HepG2 (cell line): ENCODE measurements around the gene MYO18B. TPM values are rescaled to one million over a fixed set of nuclear protein-coding genes. Genes with fewer than 3 reads are reported as not detected.

Experiments
- ATAC-seq: fragments of 200-7000 bp; cut with Tn5 transposase; 3 replicates; pipeline ENCODE4 v1.9.1; 2020; ENCODE audit warnings: mild to moderate bottlenecking, moderate library complexity
- BruUV-seq: library from RNA; stranded (reverse); fragments of 400-500 nt; replicated peaks from 2 replicates; lab custom pipeline; 2021; lab: Mats Ljungman, UMichigan
- CTCF ChIA-PET: fragments of 300-600 bp; formaldehyde crosslinking; extraction: SDS; loops from one replicate; lab custom pipeline; 2021; ENCODE audit warnings: low total read pairs, inconsistent platforms, low intra/inter-chr PET ratio; lab: Yijun Ruan, JAX
- POLR2A ChIA-PET: fragments of 350-600 bp; sonication (Branson Sonifier 250); formaldehyde crosslinking; loops from one replicate; lab custom pipeline; 2020; ENCODE audit warnings: antibody characterized with exemption, inconsistent platforms; lab: Yijun Ruan, JAX
- DNase-seq: peaks from one replicate; pipeline ENCODE4 v3.0.0-alpha.2; 2015; ENCODE audit warnings: low spot score
- FAIRE-seq: peaks from 3 replicates; lab custom pipeline; 2011; peaks lifted over from hg19 to GRCh38; lab: Jason Lieb, UNC
- H2AFZ ChIP-seq: one replicate; pipeline ENCODE4 v1.6.1; 2011; ENCODE audit warnings: low read length, inconsistent platforms
- H3K27ac ChIP-seq: fragments of 300-600 bp; 3 replicates; pipeline ENCODE4 v1.8.0; 2011; ENCODE audit warnings: mixed run types, mild to moderate bottlenecking, mixed read lengths, low read length, inconsistent platforms; ENCODE audit not compliant: insufficient read depth; ENCODE audit errors: extremely low read length
- H3K27me3 ChIP-seq, 2 experiments: fragments of 200-600 bp in 1 of 2; 2 replicates in 1 of 2; 3 replicates in 1 of 2; pipeline versions ENCODE4 v1.6.0 to v1.8.0; 2011; ENCODE audit warnings: low read length in 2 of 2, mild to moderate bottlenecking in 2 of 2, moderate library complexity in 2 of 2, inconsistent platforms in 1 of 2; ENCODE audit not compliant: insufficient read depth in 2 of 2, control insufficient read depth in 1 of 2
- H3K36me3 ChIP-seq, 2 experiments: fragments of 200-600 bp in 1 of 2; replicated peaks in 1 of 2; 2 replicates in 1 of 2; 3 replicates in 1 of 2; pipeline versions ENCODE4 v1.5.1 to v1.8.0; 2011; ENCODE audit warnings: low read length in 2 of 2, inconsistent platforms in 1 of 2; ENCODE audit not compliant: insufficient read depth in 2 of 2, control insufficient read depth in 1 of 2
- H3K4me1 ChIP-seq: 2 replicates; pipeline ENCODE4 v1.5.1; 2012; ENCODE audit warnings: low read length, inconsistent platforms; ENCODE audit not compliant: insufficient read depth
- H3K4me2 ChIP-seq: 2 replicates; pipeline ENCODE4 v1.6.0; 2011; ENCODE audit warnings: low read depth, low read length, inconsistent platforms
- H3K4me3 ChIP-seq, 3 experiments: fragments of 200-600 bp in 1 of 3; sonication (generic), shearing (Covaris generic) in 1 of 3; replicated peaks in 1 of 3; 2 replicates each; pipeline ENCODE4 v1.5.1; 2011 to 2016; ENCODE audit warnings: low read length in 3 of 3, inconsistent platforms in 2 of 3, low read depth in 2 of 3, mild to moderate bottlenecking in 2 of 3, control low read depth in 1 of 3, mixed read lengths in 1 of 3; ENCODE audit not compliant: insufficient read depth in 1 of 3
- H3K79me2 ChIP-seq: one replicate; pipeline ENCODE4 v1.6.1; 2011; ENCODE audit warnings: low read length, inconsistent platforms; ENCODE audit not compliant: insufficient read depth
- H3K9ac ChIP-seq: 2 replicates; pipeline ENCODE4 v1.6.0; 2011; ENCODE audit warnings: mild to moderate bottlenecking, low read depth, low read length, inconsistent platforms; ENCODE audit not compliant: insufficient read depth
- H3K9me3 ChIP-seq: 2 replicates; pipeline ENCODE4 v1.5.1; 2012; ENCODE audit warnings: mild to moderate bottlenecking, low read length
- H4K20me1 ChIP-seq: 2 replicates; pipeline ENCODE4 v1.6.0; 2011; ENCODE audit warnings: inconsistent platforms, mild to moderate bottlenecking, low read length, moderate library complexity; ENCODE audit not compliant: insufficient read depth
- CCDC6 ChIP-seq: sonication (generic); formaldehyde crosslinking; IDR thresholded peaks from 2 replicates; pipeline ENCODE4 v1.8.1; 2022; ENCODE audit warnings: mild to moderate bottlenecking, missing genetic modification reagents, moderate library complexity
- GTF2F1 ChIP-seq: fragments of 150-350 bp; IDR thresholded peaks from 2 replicates; pipeline ENCODE4 v1.6.1; 2014; ENCODE audit warnings: low read length
- MIER3 ChIP-seq: IDR thresholded peaks from 2 replicates; pipeline ENCODE4 v1.6.1; 2016; ENCODE audit warnings: missing compliant biosample characterization, borderline replicate concordance
- PHF8 ChIP-seq: sonication (generic); formaldehyde crosslinking; IDR thresholded peaks from 2 replicates; pipeline ENCODE4 v1.5.0; 2020; ENCODE audit warnings: missing genetic modification reagents
- SNRNP70 ChIP-seq: fragments of 200-400 bp; formaldehyde crosslinking; IDR thresholded peaks from 2 replicates; pipeline ENCODE4 v1.6.1; 2017; ENCODE audit warnings: mild to moderate bottlenecking, low read depth, low read length, moderate library complexity
- SRF ChIP-seq: IDR thresholded peaks from 2 replicates; pipeline ENCODE4 v1.6.1; 2011; ENCODE audit warnings: mild to moderate bottlenecking, low read depth, low read length, moderate library complexity
- TEAD3 ChIP-seq: optimal IDR thresholded peaks from 2 replicates; pipeline ENCODE3; 2016; ENCODE audit warnings: borderline replicate concordance
- ZNF17 ChIP-seq: sonication (generic); formaldehyde crosslinking; IDR thresholded peaks from 2 replicates; pipeline ENCODE4 v1.5.0; 2020; ENCODE audit warnings: mild to moderate bottlenecking, missing genetic modification reagents
- ZNF329 ChIP-seq: sonication (generic); formaldehyde crosslinking; IDR thresholded peaks from 2 replicates; pipeline ENCODE4 v1.9.0; 2021; ENCODE audit warnings: low read depth, mild to moderate bottlenecking, missing genetic modification reagents
- ZNF335 ChIP-seq: sonication (generic); formaldehyde crosslinking; IDR thresholded peaks from 2 replicates; pipeline ENCODE4 v1.4.0; 2020; ENCODE audit warnings: missing genetic modification reagents
- ZNF747 ChIP-seq: sonication (generic); formaldehyde crosslinking; IDR thresholded peaks from 2 replicates; pipeline ENCODE4 v1.8.1; 2023; ENCODE audit warnings: missing genetic modification reagents, mild to moderate bottlenecking, borderline replicate concordance
- WGBS: methylation state at CpG from one replicate; pipeline ENCODE4 v1.1.6; 2017; ENCODE audit warnings: low lambda C conversion rate; 5-methylcytosine and 5-hydroxymethylcytosine counted together
- in situ Hi-C: cut with HindIII; loops from 2 replicates; pipeline ENCODE4 v1.10.0; 2017; ENCODE audit warnings: low pct_unique_long_range_greater_than_20kb; ENCODE audit not compliant: extremely low pct_ligation_motif_present
- intact Hi-C: fragments of 100-400 bp; cut with micrococcal nuclease; formaldehyde crosslinking; loops from one replicate; pipeline ENCODE4 v1.10.0; 2022; ENCODE audit not compliant: unreplicated experiment
- polyA plus RNA-seq, 8 experiments: library from polyadenylated mRNA; depleted of rRNA in 3 of 8; stranded (reverse) in 7 of 8; unstranded in 1 of 8; fragments of >200 nt; fragmentation: Illumina TruSeq in 4 of 8; extraction: Trizol in 4 of 8; gene quantifications; 2 replicates each; pipeline versions ENCODE4 v1.2.1 to v1.2.3, GENCODE V29; 2011 to 2016; ENCODE audit warnings: low read depth in 4 of 8, missing spikeins in 1 of 8, mixed read lengths in 1 of 8; ENCODE audit not compliant: insufficient read depth in 1 of 8
- total RNA-seq, 5 experiments: library from RNA; depleted of rRNA; stranded (reverse); fragments of >200 nt; fragmentation: Illumina TruSeq; extraction: Trizol; gene quantifications; 2 replicates each; pipeline ENCODE4 v1.2.3, GENCODE V29; 2016; ENCODE audit warnings: low read depth in 1 of 5
- TF ChIP-seq, protein P1 (sequence below): sonication (generic); formaldehyde crosslinking; IDR thresholded peaks from 2 replicates; pipeline ENCODE4 v1.8.0; 2022; ENCODE audit warnings: mild to moderate bottlenecking, missing genetic modification reagents; ENCODE audit not compliant: insufficient replicate concordance
- TF ChIP-seq, protein P2 (sequence below), 2 experiments: fragments of 450-650 bp in 1 of 2; sonication (generic) in 1 of 2; formaldehyde crosslinking in 1 of 2; IDR thresholded peaks; 2 replicates each; pipeline versions ENCODE4 v1.6.1 to v1.8.0; 2016 to 2022; ENCODE audit warnings: antibody characterized with exemption in 1 of 2, mild to moderate bottlenecking in 1 of 2, missing genetic modification reagents in 1 of 2

The MYO18B gene
- total and polyA plus RNA-seq, 2 of the 13 experiments (the other 11 are each of a cell fraction or from before 2014, with no cell fraction given) = 0.01 TPM; not detected in 1

DNA sequence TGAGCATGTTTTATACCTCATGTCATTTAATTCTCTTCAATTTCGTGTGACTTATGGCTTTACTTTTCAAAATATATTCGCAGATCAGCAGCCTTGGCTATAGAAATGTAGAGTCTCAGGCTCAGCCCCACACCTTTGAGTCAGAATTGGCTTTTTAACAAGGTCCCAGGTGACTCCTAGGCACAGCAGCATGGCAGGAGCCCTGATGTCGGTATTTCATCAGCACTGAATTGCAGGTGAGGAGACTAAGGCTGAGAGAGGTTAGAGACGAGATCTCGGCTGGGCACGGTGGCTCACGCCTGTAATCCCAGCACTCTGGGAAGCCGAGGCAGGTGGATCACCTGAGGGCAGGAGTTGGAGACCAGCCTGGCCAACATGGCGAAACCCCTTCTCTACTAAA, 230.4 kb downstream of the MYO18B start:
- Histone ChIP-seq H3K4me2 (no peak overlapping the region), H3K79me2 (no peaks in the 10 kb centered on the region), H3K36me3 (no peaks in the 10 kb centered on the region), H3K27me3 (no peaks in the 10 kb centered on the region), H4K20me1 (no peaks in the 10 kb centered on the region), H3K4me1 (no peaks in the 10 kb centered on the region), H2AFZ (no peak overlapping the region), H3K9ac (no peak overlapping the region), H3K4me3 (no peak overlapping the region), H3K9me3 (no peaks in the 10 kb centered on the region), H3K27ac (no peak overlapping the region)
- DNase-seq (no peak), ATAC-seq (no peak), FAIRE-seq (no peak)
- TF ChIP-seq TEAD3 (CRISPR knock-in tag) (no peak), ZNF747 (CRISPR knock-in tag) (no peak), PHF8 (CRISPR knock-in tag) (no peak), CCDC6 (CRISPR knock-in tag) (no peak), SRF (no peak), SNRNP70 (no peak), ZNF329 (CRISPR knock-in tag) (no peak), MIER3 (no peak), ZNF17 (CRISPR knock-in tag) (no peak), GTF2F1 (no peak), ZNF335 (CRISPR knock-in tag) (no peak)
- TF ChIP-seq, protein P1, sequence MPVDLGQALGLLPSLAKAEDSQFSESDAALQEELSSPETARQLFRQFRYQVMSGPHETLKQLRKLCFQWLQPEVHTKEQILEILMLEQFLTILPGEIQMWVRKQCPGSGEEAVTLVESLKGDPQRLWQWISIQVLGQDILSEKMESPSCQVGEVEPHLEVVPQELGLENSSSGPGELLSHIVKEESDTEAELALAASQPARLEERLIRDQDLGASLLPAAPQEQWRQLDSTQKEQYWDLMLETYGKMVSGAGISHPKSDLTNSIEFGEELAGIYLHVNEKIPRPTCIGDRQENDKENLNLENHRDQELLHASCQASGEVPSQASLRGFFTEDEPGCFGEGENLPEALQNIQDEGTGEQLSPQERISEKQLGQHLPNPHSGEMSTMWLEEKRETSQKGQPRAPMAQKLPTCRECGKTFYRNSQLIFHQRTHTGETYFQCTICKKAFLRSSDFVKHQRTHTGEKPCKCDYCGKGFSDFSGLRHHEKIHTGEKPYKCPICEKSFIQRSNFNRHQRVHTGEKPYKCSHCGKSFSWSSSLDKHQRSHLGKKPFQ (CRISPR knock-in tag) = no peak
- TF ChIP-seq, protein P2, sequence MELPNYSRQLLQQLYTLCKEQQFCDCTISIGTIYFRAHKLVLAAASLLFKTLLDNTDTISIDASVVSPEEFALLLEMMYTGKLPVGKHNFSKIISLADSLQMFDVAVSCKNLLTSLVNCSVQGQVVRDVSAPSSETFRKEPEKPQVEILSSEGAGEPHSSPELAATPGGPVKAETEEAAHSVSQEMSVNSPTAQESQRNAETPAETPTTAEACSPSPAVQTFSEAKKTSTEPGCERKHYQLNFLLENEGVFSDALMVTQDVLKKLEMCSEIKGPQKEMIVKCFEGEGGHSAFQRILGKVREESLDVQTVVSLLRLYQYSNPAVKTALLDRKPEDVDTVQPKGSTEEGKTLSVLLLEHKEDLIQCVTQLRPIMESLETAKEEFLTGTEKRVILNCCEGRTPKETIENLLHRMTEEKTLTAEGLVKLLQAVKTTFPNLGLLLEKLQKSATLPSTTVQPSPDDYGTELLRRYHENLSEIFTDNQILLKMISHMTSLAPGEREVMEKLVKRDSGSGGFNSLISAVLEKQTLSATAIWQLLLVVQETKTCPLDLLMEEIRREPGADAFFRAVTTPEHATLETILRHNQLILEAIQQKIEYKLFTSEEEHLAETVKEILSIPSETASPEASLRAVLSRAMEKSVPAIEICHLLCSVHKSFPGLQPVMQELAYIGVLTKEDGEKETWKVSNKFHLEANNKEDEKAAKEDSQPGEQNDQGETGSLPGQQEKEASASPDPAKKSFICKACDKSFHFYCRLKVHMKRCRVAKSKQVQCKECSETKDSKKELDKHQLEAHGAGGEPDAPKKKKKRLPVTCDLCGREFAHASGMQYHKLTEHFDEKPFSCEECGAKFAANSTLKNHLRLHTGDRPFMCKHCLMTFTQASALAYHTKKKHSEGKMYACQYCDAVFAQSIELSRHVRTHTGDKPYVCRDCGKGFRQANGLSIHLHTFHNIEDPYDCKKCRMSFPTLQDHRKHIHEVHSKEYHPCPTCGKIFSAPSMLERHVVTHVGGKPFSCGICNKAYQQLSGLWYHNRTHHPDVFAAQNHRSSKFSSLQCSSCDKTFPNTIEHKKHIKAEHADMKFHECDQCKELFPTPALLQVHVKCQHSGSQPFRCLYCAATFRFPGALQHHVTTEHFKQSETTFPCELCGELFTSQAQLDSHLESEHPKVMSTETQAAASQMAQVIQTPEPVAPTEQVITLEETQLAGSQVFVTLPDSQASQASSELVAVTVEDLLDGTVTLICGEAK (IDR thresholded peaks at IDR 0.05) = no peak
- TF ChIP-seq, protein P2 (CRISPR knock-in tag; IDR thresholded peaks at IDR 0.05) = no peak
- CTCF ChIA-PET = no interaction called here
- POLR2A ChIA-PET = no interaction called here
- intact Hi-C loops = no loop called here
- in situ Hi-C loops = no loop called here
- no TSS peak for BruUV-seq
- 27% methylated on average over 9 of the region's 9 CpGs for WGBS
